Liver (tissue), 9 donors: ENCODE data around the gene NEK1. TPM values are rescaled to one million over a fixed set of nuclear protein-coding genes. Genes with fewer than 3 reads are reported as not detected.
"Not testable (repeated sequence)": the region's sequence is repeated elsewhere in the genome, so short reads cannot be mapped to it uniquely, and the experiment has no call there.

ENCODE experiments used
- DNase-seq: peaks from one replicate; pipeline ENCODE4 v3.0.0-alpha.2; 2017; ENCODE audit warnings: low spot score
- H3K27ac ChIP-seq, 2 donors: one replicate each; pipeline ENCODE4 v1.7.0; 2013; ENCODE audit warnings: inconsistent platforms in 2 of 2, low read length in 2 of 2, control low read depth in 1 of 2, low read depth in 1 of 2, mild to moderate bottlenecking in 1 of 2
- H3K27me3 ChIP-seq, 4 donors: one replicate each; pipeline versions ENCODE4 v1.6.1 to v1.7.0; 2013; ENCODE audit warnings: low read length in 3 of 4, inconsistent platforms in 1 of 4, mild to moderate bottlenecking in 1 of 4, moderate library complexity in 1 of 4; ENCODE audit not compliant: control insufficient read depth in 4 of 4, insufficient read depth in 4 of 4
- H3K36me3 ChIP-seq, 4 donors: one replicate each; pipeline versions ENCODE4 v1.6.1 to v1.7.0; 2013; ENCODE audit warnings: low read length in 3 of 4, mild to moderate bottlenecking in 3 of 4, low read depth in 1 of 4, moderate library complexity in 1 of 4; ENCODE audit not compliant: control insufficient read depth in 4 of 4, insufficient read depth in 3 of 4
- H3K4me1 ChIP-seq, 4 donors: one replicate each; pipeline versions ENCODE4 v1.6.1 to v1.7.0; 2013; ENCODE audit warnings: low read length in 3 of 4, mild to moderate bottlenecking in 3 of 4, moderate library complexity in 1 of 4; ENCODE audit not compliant: control insufficient read depth in 4 of 4, insufficient read depth in 4 of 4
- H3K4me3 ChIP-seq, 3 donors: one replicate each; pipeline versions ENCODE4 v1.6.1 to v1.7.0; 2013; ENCODE audit warnings: low read length in 3 of 3, control low read depth in 1 of 3, low read depth in 1 of 3, mild to moderate bottlenecking in 1 of 3
- H3K9ac ChIP-seq, 2 donors: one replicate each; pipeline ENCODE4 v1.7.0; 2013; ENCODE audit warnings: low read length in 2 of 2, mild to moderate bottlenecking in 2 of 2, moderate library complexity in 2 of 2, control low read depth in 1 of 2, low read depth in 1 of 2
- H3K9me3 ChIP-seq, 4 donors: one replicate each; pipeline versions ENCODE4 v1.6.1 to v1.7.0; 2013; ENCODE audit warnings: low read length in 3 of 4; ENCODE audit not compliant: control insufficient read depth in 4 of 4
- YY1 ChIP-seq: IDR thresholded peaks from 2 replicates; pipeline ENCODE4 v1.6.1; 2016; ENCODE audit warnings: antibody characterized with exemption, mild to moderate bottlenecking
- WGBS: extraction: QIAGEN DNeasy Blood & Tissue Kit; methylation state at CpG from one replicate; pipeline ENCODE4 v1.1.7; 2013; 5-methylcytosine and 5-hydroxymethylcytosine counted together
- polyA plus RNA-seq, 2 donors: library from polyadenylated mRNA; stranded (reverse) in 1 of 2; unstranded in 1 of 2; fragments of 200-250 nt in 1 of 2; fragments of >200 nt in 1 of 2; fragmentation: Nextera tagmentation in 1 of 2; extraction: Ambion mirVana in 1 of 2; gene quantifications; one replicate each; pipeline versions ENCODE4 v1.2.1 to v1.2.3, GENCODE V29; 2013 to 2015
- total RNA-seq, 2 donors: library from RNA; depleted of rRNA; stranded (reverse); fragments of >200 nt; gene quantifications; one replicate each; pipeline ENCODE4 v1.2.3, GENCODE V29; 2014
- TF ChIP-seq, protein P1 (sequence below): IDR thresholded peaks from 2 replicates; pipeline ENCODE4 v1.6.1; 2016; ENCODE audit warnings: antibody characterized with exemption, mild to moderate bottlenecking
- donor health status: healthy.
- donor health status: healthy.
- donor health status: healthy.
- donor health status: healthy.
- donor health status: healthy.

Gene NEK1
- total and polyA plus RNA-seq, 4 donors, result 1.8 to 10.2 (median 5.3) TPM

DNA sequence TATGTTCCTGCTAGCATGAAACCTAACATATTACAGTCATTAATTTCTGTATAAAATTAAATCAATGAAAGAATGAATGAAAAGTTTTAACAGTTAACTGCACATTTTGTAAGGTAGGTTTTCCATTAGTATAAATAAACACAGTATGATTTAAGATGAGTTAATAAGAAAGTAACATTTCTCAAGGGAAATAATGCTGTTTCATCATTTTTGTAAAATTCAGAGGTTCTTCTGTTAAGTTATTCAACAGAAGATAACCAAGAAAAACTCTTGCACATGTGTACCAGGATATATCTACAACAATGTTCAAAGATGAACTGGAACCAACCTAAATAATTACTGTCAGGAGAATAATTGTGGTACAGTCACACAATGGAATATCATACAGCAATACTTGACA lies 88.6 kb downstream of the NEK1 start (continued):
- TF ChIP-seq, protein P1, sequence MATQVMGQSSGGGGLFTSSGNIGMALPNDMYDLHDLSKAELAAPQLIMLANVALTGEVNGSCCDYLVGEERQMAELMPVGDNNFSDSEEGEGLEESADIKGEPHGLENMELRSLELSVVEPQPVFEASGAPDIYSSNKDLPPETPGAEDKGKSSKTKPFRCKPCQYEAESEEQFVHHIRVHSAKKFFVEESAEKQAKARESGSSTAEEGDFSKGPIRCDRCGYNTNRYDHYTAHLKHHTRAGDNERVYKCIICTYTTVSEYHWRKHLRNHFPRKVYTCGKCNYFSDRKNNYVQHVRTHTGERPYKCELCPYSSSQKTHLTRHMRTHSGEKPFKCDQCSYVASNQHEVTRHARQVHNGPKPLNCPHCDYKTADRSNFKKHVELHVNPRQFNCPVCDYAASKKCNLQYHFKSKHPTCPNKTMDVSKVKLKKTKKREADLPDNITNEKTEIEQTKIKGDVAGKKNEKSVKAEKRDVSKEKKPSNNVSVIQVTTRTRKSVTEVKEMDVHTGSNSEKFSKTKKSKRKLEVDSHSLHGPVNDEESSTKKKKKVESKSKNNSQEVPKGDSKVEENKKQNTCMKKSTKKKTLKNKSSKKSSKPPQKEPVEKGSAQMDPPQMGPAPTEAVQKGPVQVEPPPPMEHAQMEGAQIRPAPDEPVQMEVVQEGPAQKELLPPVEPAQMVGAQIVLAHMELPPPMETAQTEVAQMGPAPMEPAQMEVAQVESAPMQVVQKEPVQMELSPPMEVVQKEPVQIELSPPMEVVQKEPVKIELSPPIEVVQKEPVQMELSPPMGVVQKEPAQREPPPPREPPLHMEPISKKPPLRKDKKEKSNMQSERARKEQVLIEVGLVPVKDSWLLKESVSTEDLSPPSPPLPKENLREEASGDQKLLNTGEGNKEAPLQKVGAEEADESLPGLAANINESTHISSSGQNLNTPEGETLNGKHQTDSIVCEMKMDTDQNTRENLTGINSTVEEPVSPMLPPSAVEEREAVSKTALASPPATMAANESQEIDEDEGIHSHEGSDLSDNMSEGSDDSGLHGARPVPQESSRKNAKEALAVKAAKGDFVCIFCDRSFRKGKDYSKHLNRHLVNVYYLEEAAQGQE, result no peak

DNA sequence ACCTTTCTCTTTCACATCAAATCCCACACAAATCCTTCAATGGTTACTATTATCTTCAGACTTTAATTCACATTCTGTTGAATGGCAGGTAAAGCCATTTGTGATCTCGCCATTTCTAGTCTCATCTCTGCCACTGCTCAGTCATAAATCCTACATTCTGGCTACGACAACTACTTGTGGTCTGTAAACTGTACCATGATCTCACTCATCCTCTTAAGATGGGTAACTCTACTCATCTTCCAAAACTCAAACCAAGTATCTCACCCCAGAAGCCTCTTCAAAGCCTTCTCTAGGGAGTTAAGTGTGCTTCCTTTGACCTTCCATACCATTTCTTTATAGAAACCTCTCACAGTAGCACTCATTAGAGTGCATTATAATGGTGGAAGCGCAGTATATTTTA lies 101.8 kb downstream of the NEK1 start:
- Histone ChIP-seq H3K4me1 (no peaks in the 10 kb centered on the region), H3K27me3 (no peaks in the 10 kb centered on the region), H3K9me3 (no peaks in the 10 kb centered on the region), H3K36me3 (peaks cover 0 to 7% (median under 1%) of the 10 kb centered on the region in 4 donors), H3K9ac (no peak overlapping the region), H3K27ac (no peak overlapping the region), H3K4me3 (no peak overlapping the region)
- TF ChIP-seq YY1, result no peak
- WGBS, result 98% methylated on average over 3 of the region's 3 CpGs
- DNase-seq, result no peak

DNA sequence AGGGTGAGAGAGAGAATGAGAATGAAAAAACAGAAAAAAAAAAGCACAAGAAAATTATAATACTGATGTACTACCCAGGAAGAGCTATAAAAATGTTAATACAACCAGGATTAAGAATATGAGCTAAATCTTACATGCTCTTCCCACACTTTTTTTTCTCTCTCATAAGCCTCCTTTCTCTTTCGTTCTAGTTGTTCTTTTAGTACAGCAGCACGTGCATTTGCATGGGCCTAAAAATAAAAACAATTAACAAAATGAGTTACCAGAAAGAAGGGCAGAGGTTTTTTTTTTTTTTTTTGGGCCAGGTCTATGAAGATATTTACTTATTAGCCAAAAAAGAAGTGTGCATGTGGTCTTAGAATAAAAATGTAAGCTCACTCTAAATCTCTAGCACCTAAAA lies 105.5 kb downstream of the NEK1 start:
- TF ChIP-seq, protein P1, result no peak
- DNase-seq, result no peak
- Histone ChIP-seq H3K36me3 (peaks cover 2 to 12% (median 3%) of the 10 kb centered on the region in 4 donors), H3K9me3 (no peaks in the 10 kb centered on the region), H3K27me3 (no peaks in the 10 kb centered on the region), H3K4me1 (no peaks in the 10 kb centered on the region), H3K4me3 (no peak overlapping the region), H3K27ac (no peak overlapping the region), H3K9ac (no peak overlapping the region)
- 90% methylated on average over 2 of the region's 2 CpGs for WGBS

DNA sequence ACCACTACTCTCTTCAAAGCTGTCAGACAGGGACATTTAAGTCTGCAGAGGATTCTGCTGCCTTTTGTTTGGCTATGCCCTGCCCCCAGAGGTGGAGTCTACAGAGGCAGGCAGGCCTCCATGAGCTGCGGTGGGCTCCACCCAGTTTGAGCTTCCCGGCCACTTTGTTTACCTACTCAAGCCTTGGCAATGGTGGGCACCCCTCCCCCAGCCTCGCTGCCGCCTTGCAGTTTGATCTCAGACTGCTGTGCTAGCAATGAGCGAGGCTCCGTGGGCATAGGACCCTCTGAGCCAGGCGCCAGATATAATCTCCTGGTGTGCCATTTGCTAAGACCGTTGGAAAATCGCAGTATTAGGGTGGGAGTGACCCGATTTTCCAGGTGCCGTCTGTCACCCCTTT lies 112.5 kb downstream of the NEK1 start:
- not testable (repeated sequence) for DNase-seq, H3K9me3 ChIP-seq, H3K27me3 ChIP-seq, H3K36me3 ChIP-seq, H3K9ac ChIP-seq, H3K4me1 ChIP-seq, H3K4me3 ChIP-seq, H3K27ac ChIP-seq
- WGBS, result 98% methylated on average over 11 of the region's 11 CpGs

DNA sequence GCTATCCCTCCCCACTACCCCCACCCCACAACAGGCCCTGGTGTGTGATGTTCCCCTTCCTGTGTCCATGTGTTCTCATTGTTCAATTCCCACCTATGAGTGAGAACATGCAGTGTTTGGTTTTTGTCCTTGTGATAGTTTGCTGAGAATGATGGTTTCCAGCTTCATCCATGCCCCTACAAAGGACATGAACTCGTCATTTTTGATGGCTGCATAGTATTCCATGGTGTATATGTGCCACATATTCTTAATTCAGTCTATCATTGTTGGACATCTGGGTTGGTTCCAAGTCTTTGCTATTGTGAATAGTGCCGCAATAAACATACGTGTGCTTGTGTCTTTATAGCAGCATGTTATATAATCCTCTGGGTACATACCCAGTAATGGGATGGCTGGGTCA lies 118.1 kb downstream of the NEK1 start:
- 94% methylated on average over 3 of the region's 3 CpGs for WGBS
- not testable (repeated sequence) for H3K9me3 ChIP-seq, DNase-seq, H3K4me1 ChIP-seq, H3K27ac ChIP-seq, H3K27me3 ChIP-seq, H3K9ac ChIP-seq, H3K36me3 ChIP-seq, H3K4me3 ChIP-seq
